Sigmoid colon (tissue), 4 donors: ENCODE data around the gene PTPN7.

Source experiments
- EP300 ChIP-seq, 4 donors: sonication (generic); formaldehyde crosslinking; IDR thresholded peaks; one replicate each; pipeline ENCODE4 v1.6.1; 2017; ENCODE audit warnings: antibody characterized with exemption in 4 of 4
- POLR2A ChIP-seq, 2 donors: fragments of 450-650 bp; IDR thresholded peaks; one replicate each; pipeline ENCODE4 v1.6.1; 2016; ENCODE audit warnings: antibody characterized with exemption in 2 of 2, mild to moderate bottlenecking in 2 of 2, moderate library complexity in 2 of 2
- POLR2AphosphoS5 ChIP-seq, 4 donors: sonication (generic); formaldehyde crosslinking; IDR thresholded peaks; one replicate each; pipeline ENCODE4 v1.6.1; 2017; ENCODE audit warnings: antibody characterized with exemption in 4 of 4
- TF ChIP-seq, protein P1 (sequence below), 4 experiments: fragments of 450-650 bp in 3 of 4; fragments of 200-600 bp in 1 of 4; IDR thresholded peaks; one replicate each; pipeline ENCODE4 v1.5.1; 2016 to 2019; ENCODE audit warnings: antibody characterized with exemption in 4 of 4, mild to moderate bottlenecking in 3 of 4, moderate library complexity in 2 of 4

DNA sequence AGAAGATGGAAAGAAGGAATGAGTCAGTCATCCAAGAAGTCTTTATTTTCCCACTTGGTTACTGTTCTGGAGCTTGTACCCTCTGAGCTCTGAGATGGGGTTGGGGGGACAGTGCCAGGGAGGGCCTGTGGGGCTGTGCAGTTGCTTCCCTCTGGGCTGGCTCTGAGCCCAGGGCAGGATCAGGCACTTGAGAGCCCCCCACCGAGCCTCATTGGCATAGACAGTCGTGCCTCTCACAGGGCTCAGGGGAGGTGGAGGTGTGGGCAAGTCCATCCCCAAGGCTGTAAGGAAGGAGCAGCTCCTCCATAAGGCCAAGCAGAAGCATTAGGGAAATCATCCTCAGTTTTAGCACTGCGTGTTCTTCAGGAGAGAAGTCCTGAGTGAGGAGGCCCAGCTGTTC, 13.4 kb downstream of the PTPN7 start:
- TF ChIP-seq, protein P1, sequence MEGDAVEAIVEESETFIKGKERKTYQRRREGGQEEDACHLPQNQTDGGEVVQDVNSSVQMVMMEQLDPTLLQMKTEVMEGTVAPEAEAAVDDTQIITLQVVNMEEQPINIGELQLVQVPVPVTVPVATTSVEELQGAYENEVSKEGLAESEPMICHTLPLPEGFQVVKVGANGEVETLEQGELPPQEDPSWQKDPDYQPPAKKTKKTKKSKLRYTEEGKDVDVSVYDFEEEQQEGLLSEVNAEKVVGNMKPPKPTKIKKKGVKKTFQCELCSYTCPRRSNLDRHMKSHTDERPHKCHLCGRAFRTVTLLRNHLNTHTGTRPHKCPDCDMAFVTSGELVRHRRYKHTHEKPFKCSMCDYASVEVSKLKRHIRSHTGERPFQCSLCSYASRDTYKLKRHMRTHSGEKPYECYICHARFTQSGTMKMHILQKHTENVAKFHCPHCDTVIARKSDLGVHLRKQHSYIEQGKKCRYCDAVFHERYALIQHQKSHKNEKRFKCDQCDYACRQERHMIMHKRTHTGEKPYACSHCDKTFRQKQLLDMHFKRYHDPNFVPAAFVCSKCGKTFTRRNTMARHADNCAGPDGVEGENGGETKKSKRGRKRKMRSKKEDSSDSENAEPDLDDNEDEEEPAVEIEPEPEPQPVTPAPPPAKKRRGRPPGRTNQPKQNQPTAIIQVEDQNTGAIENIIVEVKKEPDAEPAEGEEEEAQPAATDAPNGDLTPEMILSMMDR (IDR thresholded peaks at IDR 0.05), result no peak
- no peak for TF ChIP-seq POLR2A (IDR thresholded peaks at IDR 0.05)
- no peak for TF ChIP-seq EP300 (IDR thresholded peaks at IDR 0.05)
- TF ChIP-seq POLR2AphosphoS5 (IDR thresholded peaks at IDR 0.05), result no peak
